HG03175 (cell line): Measurements from ENCODE around the gene AFF2.

Experiments
- ATAC-seq: cut with Tn5 transposase; IDR thresholded peaks from one replicate; pipeline ENCODE4 v1.9.1; 2021; ENCODE audit warnings: mild to moderate bottlenecking, moderate library complexity; ENCODE audit not compliant: unreplicated experiment

AFF2 gene

GRCh38 chrX:148815218-148815961 is 315.0 kb downstream of the AFF2 start:
- no peak for ATAC-seq

GRCh38 chrX:148823986-148824385 is 323.6 kb downstream of the AFF2 start:
- ATAC-seq: no peak

- no peak for ATAC-seq
Observed at GRCh38 chrX:148825696-148826095, 325.3 kb downstream of the AFF2 start.

GRCh38 chrX:148836741-148837140 is 336.3 kb downstream of the AFF2 start:
- no peak for ATAC-seq

GRCh38 chrX:148850631-148851030 is 350.2 kb downstream of the AFF2 start:
- no peak for ATAC-seq

GRCh38 chrX:148854306-148854705 is 353.9 kb downstream of the AFF2 start:
- no peak for ATAC-seq

GRCh38 chrX:148856505-148856904 is 356.1 kb downstream of the AFF2 start:
- ATAC-seq: no peak

GRCh38 chrX:148865277-148866210 is 365.1 kb downstream of the AFF2 start:
- no peak for ATAC-seq

GRCh38 chrX:148867596-148867995 is 367.2 kb downstream of the AFF2 start:
- no peak for ATAC-seq

GRCh38 chrX:148871422-148872160 is 371.2 kb downstream of the AFF2 start:
- no peak for ATAC-seq

GRCh38 chrX:148872161-148872535 is 371.7 kb downstream of the AFF2 start:
- ATAC-seq: no peak

- no peak for ATAC-seq
Observed at GRCh38 chrX:148872881-148873280, 372.5 kb downstream of the AFF2 start.

GRCh38 chrX:148874636-148875246 is 374.3 kb downstream of the AFF2 start:
- ATAC-seq: no peak

- ATAC-seq: no peak
Observed at GRCh38 chrX:148878371-148878770, 378.0 kb downstream of the AFF2 start.

GRCh38 chrX:148885203-148885602 is 384.8 kb downstream of the AFF2 start:
- no peak for ATAC-seq

- no peak for ATAC-seq
Observed at GRCh38 chrX:148893395-148893794, 393.0 kb downstream of the AFF2 start.

GRCh38 chrX:148902581-148902980 is 402.2 kb downstream of the AFF2 start:
- no peak for ATAC-seq

- no peak for ATAC-seq
Observed at GRCh38 chrX:148903176-148903575, 402.8 kb downstream of the AFF2 start.

GRCh38 chrX:148904421-148905111 is 404.1 kb downstream of the AFF2 start:
- no peak for ATAC-seq

GRCh38 chrX:148905400-148905799 is 405.0 kb downstream of the AFF2 start:
- ATAC-seq: no peak
